Astrocyte (in vitro differentiated cells and primary cell): ENCODE data around the gene BMPER. TPM values are rescaled to one million over a fixed set of nuclear protein-coding genes. Genes with fewer than 3 reads are reported as not detected.

Experiments used
- DNase-seq: peaks from one replicate; pipeline ENCODE4 v3.0.0-alpha.2; 2010; ENCODE audit warnings: low read depth
- FAIRE-seq: peaks from 2 replicates; lab custom pipeline; 2011; peaks lifted over from hg19 to GRCh38; lab: Jason Lieb, UNC
- H2AFZ ChIP-seq: 2 replicates; pipeline ENCODE4 v1.6.0; 2012; ENCODE audit warnings: low read depth, low read length, inconsistent platforms
- H3K27ac ChIP-seq: 2 replicates; pipeline ENCODE4 v1.5.1; 2011; ENCODE audit warnings: low read depth, low read length, inconsistent platforms
- H3K27me3 ChIP-seq: 2 replicates; pipeline ENCODE4 v1.6.0; 2011; ENCODE audit warnings: low read length, inconsistent platforms; ENCODE audit not compliant: insufficient read depth
- H3K36me3 ChIP-seq: 2 replicates; pipeline ENCODE4 v1.5.1; 2011; ENCODE audit warnings: low read length, inconsistent platforms; ENCODE audit not compliant: insufficient read depth
- H3K4me1 ChIP-seq: 2 replicates; pipeline ENCODE4 v1.5.1; 2011; ENCODE audit warnings: low read length, inconsistent platforms; ENCODE audit not compliant: insufficient read depth
- H3K4me2 ChIP-seq: 2 replicates; pipeline ENCODE4 v1.6.0; 2012; ENCODE audit warnings: low read length, inconsistent platforms
- H3K4me3 ChIP-seq: 2 replicates; pipeline ENCODE4 v1.5.1; 2011; ENCODE audit warnings: low read depth, mild to moderate bottlenecking, low read length, inconsistent platforms; ENCODE audit not compliant: insufficient read depth
- H3K79me2 ChIP-seq: 2 replicates; pipeline ENCODE4 v1.6.0; 2012; ENCODE audit warnings: mild to moderate bottlenecking, low read length, inconsistent platforms; ENCODE audit not compliant: insufficient read depth
- H3K9ac ChIP-seq: 2 replicates; pipeline ENCODE4 v1.6.0; 2012; ENCODE audit warnings: mild to moderate bottlenecking, low read length, inconsistent platforms
- H3K9me3 ChIP-seq: 2 replicates; pipeline ENCODE4 v1.5.1; 2012; ENCODE audit warnings: low read depth, mild to moderate bottlenecking, low read length, inconsistent platforms; ENCODE audit not compliant: insufficient read depth
- H4K20me1 ChIP-seq: 2 replicates; pipeline ENCODE4 v1.6.0; 2012; ENCODE audit warnings: low read length, inconsistent platforms; ENCODE audit not compliant: insufficient read depth
- H3K27ac Mint-ChIP-seq: one replicate; pipeline ENCODE4 v1.8.0; 2021; ENCODE audit warnings: mild to moderate bottlenecking, mixed read lengths; ENCODE audit not compliant: unreplicated experiment
- H3K27me3 Mint-ChIP-seq: one replicate; pipeline ENCODE4 v1.8.0; 2021; ENCODE audit warnings: low read depth, mixed read lengths; ENCODE audit not compliant: unreplicated experiment
- H3K36me3 Mint-ChIP-seq: one replicate; pipeline ENCODE4 v1.8.0; 2021; ENCODE audit warnings: low read depth, mixed read lengths; ENCODE audit not compliant: unreplicated experiment
- H3K4me1 Mint-ChIP-seq: one replicate; pipeline ENCODE4 v1.8.0; 2021; ENCODE audit warnings: low read depth, mixed read lengths; ENCODE audit not compliant: unreplicated experiment
- H3K4me3 Mint-ChIP-seq: one replicate; pipeline ENCODE4 v1.8.0; 2021; ENCODE audit warnings: mild to moderate bottlenecking, moderate library complexity, mixed read lengths; ENCODE audit not compliant: unreplicated experiment
- H3K9me3 Mint-ChIP-seq: one replicate; pipeline ENCODE4 v1.8.0; 2021; ENCODE audit warnings: mild to moderate bottlenecking, mixed read lengths; ENCODE audit not compliant: unreplicated experiment
- EZH2 ChIP-seq: IDR thresholded peaks from 2 replicates; pipeline ENCODE4 v1.6.1; 2012; ENCODE audit warnings: mild to moderate bottlenecking, low read length, inconsistent platforms; ENCODE audit not compliant: insufficient read depth
- total RNA-seq: library from RNA; stranded (reverse); gene quantifications from 2 replicates; pipeline ENCODE4 v1.2.1, GENCODE V29; 2021
- TF ChIP-seq, protein P1 (sequence below): IDR thresholded peaks from 2 replicates; pipeline ENCODE4 v1.5.1; 2011; ENCODE audit warnings: low read depth, mild to moderate bottlenecking, inconsistent platforms, low read length, moderate library complexity; ENCODE audit not compliant: insufficient read depth

Gene BMPER
- total RNA-seq, 1 donor from 2014 or later = 4.4 TPM

DNA sequence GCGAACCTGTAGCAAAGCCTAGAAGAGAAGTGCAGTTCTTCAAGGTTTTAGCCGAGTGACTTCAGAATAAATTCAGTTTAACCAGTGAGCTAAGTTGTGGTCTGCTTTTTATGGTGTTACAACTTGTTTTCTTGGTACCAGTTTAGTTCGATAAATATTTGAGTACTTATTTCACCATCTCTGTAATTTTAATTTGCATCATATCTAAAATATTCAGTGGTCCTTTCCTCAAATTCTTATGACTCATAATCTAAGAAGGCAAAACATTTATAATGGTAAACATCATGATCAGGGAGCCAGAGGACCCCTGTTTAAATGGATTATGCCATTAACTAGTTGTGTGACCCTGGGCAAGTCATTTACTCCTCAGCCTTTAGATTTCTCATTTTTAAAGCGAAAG, 4.1 kb upstream of the BMPER start:
- Mint-ChIP-seq H3K9me3 (no peaks in the 10 kb centered on the region), H3K27me3 (peaks cover 12% of the 10 kb centered on the region), H3K4me3 (no peak overlapping the region), H3K36me3 (no peaks in the 10 kb centered on the region), H3K4me1 (no peaks in the 10 kb centered on the region), H3K27ac (no peak overlapping the region)
- peak; percentile 76 for FAIRE-seq
- Histone ChIP-seq H3K79me2 (no peaks in the 10 kb centered on the region), H3K27ac (no peak overlapping the region), H3K9ac (no peak overlapping the region), H3K4me1 (peaks cover 5% of the 10 kb centered on the region), H3K4me3 (no peak overlapping the region), H2AFZ (no peak overlapping the region), H4K20me1 (no peaks in the 10 kb centered on the region), H3K27me3 (no peaks in the 10 kb centered on the region), H3K36me3 (no peaks in the 10 kb centered on the region), H3K4me2 (no peak overlapping the region), H3K9me3 (no peaks in the 10 kb centered on the region)
- TF ChIP-seq, protein P1, sequence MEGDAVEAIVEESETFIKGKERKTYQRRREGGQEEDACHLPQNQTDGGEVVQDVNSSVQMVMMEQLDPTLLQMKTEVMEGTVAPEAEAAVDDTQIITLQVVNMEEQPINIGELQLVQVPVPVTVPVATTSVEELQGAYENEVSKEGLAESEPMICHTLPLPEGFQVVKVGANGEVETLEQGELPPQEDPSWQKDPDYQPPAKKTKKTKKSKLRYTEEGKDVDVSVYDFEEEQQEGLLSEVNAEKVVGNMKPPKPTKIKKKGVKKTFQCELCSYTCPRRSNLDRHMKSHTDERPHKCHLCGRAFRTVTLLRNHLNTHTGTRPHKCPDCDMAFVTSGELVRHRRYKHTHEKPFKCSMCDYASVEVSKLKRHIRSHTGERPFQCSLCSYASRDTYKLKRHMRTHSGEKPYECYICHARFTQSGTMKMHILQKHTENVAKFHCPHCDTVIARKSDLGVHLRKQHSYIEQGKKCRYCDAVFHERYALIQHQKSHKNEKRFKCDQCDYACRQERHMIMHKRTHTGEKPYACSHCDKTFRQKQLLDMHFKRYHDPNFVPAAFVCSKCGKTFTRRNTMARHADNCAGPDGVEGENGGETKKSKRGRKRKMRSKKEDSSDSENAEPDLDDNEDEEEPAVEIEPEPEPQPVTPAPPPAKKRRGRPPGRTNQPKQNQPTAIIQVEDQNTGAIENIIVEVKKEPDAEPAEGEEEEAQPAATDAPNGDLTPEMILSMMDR = no peak
- no peak for TF ChIP-seq EZH2
- DNase-seq = peak; percentile 52

DNA sequence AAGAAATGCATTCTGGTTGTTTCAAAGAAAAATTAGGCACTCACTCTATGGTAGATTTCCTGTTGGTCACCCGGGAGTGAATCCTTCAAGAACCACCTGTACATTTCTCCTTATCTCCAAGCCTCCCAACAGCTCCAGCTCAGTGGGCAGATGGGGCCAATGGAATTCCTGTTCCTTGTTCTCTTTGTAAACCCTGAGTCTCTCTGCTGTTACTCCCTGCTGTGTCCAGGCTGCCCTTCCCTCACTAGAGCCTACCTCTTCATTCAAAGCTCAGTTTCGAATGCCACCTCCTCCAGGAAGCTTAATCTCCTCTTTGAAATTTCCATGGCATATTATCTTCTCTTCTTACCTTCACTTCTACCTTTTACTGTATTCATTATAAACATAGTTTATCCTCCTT, 3.5 kb upstream of the BMPER start:
- Histone ChIP-seq H3K9ac (no peak overlapping the region), H3K4me1 (peaks cover 5% of the 10 kb centered on the region), H3K4me3 (no peak overlapping the region), H3K27ac (no peak overlapping the region), H4K20me1 (no peaks in the 10 kb centered on the region), H3K79me2 (no peaks in the 10 kb centered on the region), H3K4me2 (no peak overlapping the region), H2AFZ (no peak overlapping the region), H3K9me3 (no peaks in the 10 kb centered on the region), H3K36me3 (no peaks in the 10 kb centered on the region), H3K27me3 (peaks cover 4% of the 10 kb centered on the region)
- Mint-ChIP-seq H3K27ac (no peak overlapping the region), H3K4me1 (no peaks in the 10 kb centered on the region), H3K27me3 (peaks cover 12% of the 10 kb centered on the region), H3K9me3 (no peaks in the 10 kb centered on the region), H3K4me3 (no peak overlapping the region), H3K36me3 (no peaks in the 10 kb centered on the region)
- TF ChIP-seq, protein P1 = no peak
- TF ChIP-seq EZH2 = no peak
- DNase-seq (no peak), FAIRE-seq (no peak)

DNA sequence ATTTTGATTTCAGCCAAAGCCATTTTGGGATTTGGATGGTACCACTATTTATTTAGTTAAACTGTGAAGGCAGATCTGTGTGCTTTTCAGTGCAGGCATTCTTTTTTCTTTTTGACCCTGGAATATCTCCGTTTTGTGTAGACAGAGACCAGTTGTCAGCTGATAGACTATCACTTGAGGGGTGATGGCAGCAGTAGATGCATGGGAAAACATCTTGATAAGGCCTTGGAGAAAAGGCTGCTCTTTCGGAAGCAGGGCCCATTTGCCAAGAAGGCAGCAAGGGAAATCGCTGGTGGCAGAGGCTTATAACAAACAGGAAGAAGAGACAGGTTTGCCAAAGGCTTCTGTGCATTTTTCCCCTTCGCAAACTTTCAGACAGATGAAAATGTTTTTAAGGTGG, 2.6 kb upstream of the BMPER start:
- no peaks in the 10 kb centered on the region for H3K9me3 ChIP-seq
- Mint-ChIP-seq H3K27ac (no peak overlapping the region), H3K27me3 (peaks cover 21% of the 10 kb centered on the region), H3K4me3 (no peak overlapping the region), H3K4me1 (no peaks in the 10 kb centered on the region), H3K36me3 (no peaks in the 10 kb centered on the region), H3K9me3 (no peaks in the 10 kb centered on the region)
- H3K4me2 ChIP-seq = no peak overlapping the region
- no peak overlapping the region for H3K4me3 ChIP-seq
- no peak for FAIRE-seq
- no peaks in the 10 kb centered on the region for H3K79me2 ChIP-seq
- H3K27ac ChIP-seq = no peak overlapping the region
- no peak overlapping the region for H2AFZ ChIP-seq
- H4K20me1 ChIP-seq = no peaks in the 10 kb centered on the region
- no peak for DNase-seq
- H3K36me3 ChIP-seq = no peaks in the 10 kb centered on the region
- peaks cover 5% of the 10 kb centered on the region for H3K4me1 ChIP-seq
- H3K27me3 ChIP-seq = peaks cover 5% of the 10 kb centered on the region
- TF ChIP-seq EZH2 = no peak
- TF ChIP-seq, protein P1 = no peak
- H3K9ac ChIP-seq = no peak overlapping the region
